IMR-90 (cell line): ENCODE data around the gene NDUFAB1. TPM values are rescaled to one million over a fixed set of nuclear protein-coding genes. Genes with fewer than 3 reads are reported as not detected.

ENCODE experiments used
- ATAC-seq: fragments of 200-7000 bp; cut with Tn5 transposase; 2 replicates; pipeline ENCODE4 v1.9.1; 2020; ENCODE audit warnings: low read depth, mild to moderate bottlenecking, moderate library complexity
- BruUV-seq: library from RNA; stranded (reverse); fragments of 400-500 nt; replicated peaks from 2 replicates; lab custom pipeline; 2021; lab: Mats Ljungman, UMichigan
- CTCF ChIA-PET: fragments of 300-600 bp; formaldehyde crosslinking; extraction: SDS; loops from one replicate; lab custom pipeline; 2021; ENCODE audit warnings: antibody characterized with exemption; lab: Yijun Ruan, JAX
- POLR2A ChIA-PET: fragments of 300-600 bp; sonication (Branson Sonifier 250); formaldehyde crosslinking; loops from one replicate; lab custom pipeline; 2022; ENCODE audit warnings: antibody characterized with exemption; ENCODE audit not compliant: unreplicated experiment; lab: Charles Lee
- DNase-seq: peaks from one replicate; pipeline ENCODE4 v3.0.0; 2013
- H2AFZ ChIP-seq: replicated peaks from 2 replicates; pipeline ENCODE3; 2013; ENCODE audit warnings: low read length, mild to moderate bottlenecking; ENCODE audit not compliant: poor library complexity
- H2AK5ac ChIP-seq: 2 replicates; pipeline ENCODE4 v1.6.1; 2013; ENCODE audit warnings: low read depth, low read length, inconsistent platforms
- H2AK9ac ChIP-seq: replicated peaks from 2 replicates; pipeline ENCODE3; 2013; ENCODE audit warnings: mild to moderate bottlenecking, low read depth, low read length, moderate library complexity; ENCODE audit not compliant: poor library complexity
- H2BK120ac ChIP-seq: 2 replicates; pipeline ENCODE4 v1.6.1; 2013; ENCODE audit warnings: low read depth, low read length, inconsistent platforms
- H2BK15ac ChIP-seq: 3 replicates; pipeline ENCODE4 v1.6.1; 2013; ENCODE audit warnings: low read depth, low read length, inconsistent platforms
- H2BK20ac ChIP-seq: 2 replicates; pipeline ENCODE4 v1.6.1; 2013; ENCODE audit warnings: low read depth, mild to moderate bottlenecking, inconsistent platforms, low read length, moderate library complexity
- H2BK5ac ChIP-seq: 2 replicates; pipeline ENCODE4 v1.6.1; 2013; ENCODE audit warnings: mild to moderate bottlenecking, low read depth, low read length, inconsistent platforms; ENCODE audit not compliant: poor library complexity, severe bottlenecking
- H3K14ac ChIP-seq: replicated peaks from 2 replicates; pipeline ENCODE4 v1.6.1; 2013; ENCODE audit warnings: low read depth, low read length, inconsistent platforms
- H3K18ac ChIP-seq: 2 replicates; pipeline ENCODE4 v1.6.1; 2013; ENCODE audit warnings: low read depth, low read length, control low read depth
- H3K23ac ChIP-seq: 2 replicates; pipeline ENCODE4 v1.6.1; 2013; ENCODE audit warnings: low read depth, low read length, inconsistent platforms
- H3K27ac ChIP-seq: 2 replicates; pipeline ENCODE4 v1.5.1; 2013; ENCODE audit warnings: mild to moderate bottlenecking, control low read depth, low read length; ENCODE audit not compliant: insufficient read depth
- H3K27me3 ChIP-seq: 2 replicates; pipeline ENCODE4 v1.6.1; 2013; ENCODE audit warnings: low read length; ENCODE audit not compliant: control insufficient read depth, insufficient read depth
- H3K36me3 ChIP-seq: 2 replicates; pipeline ENCODE4 v1.6.1; 2013; ENCODE audit warnings: low read length, mixed read lengths; ENCODE audit not compliant: control insufficient read depth, insufficient read depth
- H3K4ac ChIP-seq: 2 replicates; pipeline ENCODE4 v1.6.1; 2013; ENCODE audit warnings: low read depth, low read length, inconsistent platforms
- H3K4me1 ChIP-seq: 2 replicates; pipeline ENCODE4 v1.6.1; 2013; ENCODE audit warnings: low read length, mixed read lengths; ENCODE audit not compliant: control insufficient read depth, insufficient read depth
- H3K4me2 ChIP-seq: 2 replicates; pipeline ENCODE4 v1.6.1; 2013; ENCODE audit warnings: low read depth, mild to moderate bottlenecking, control low read depth, low read length, moderate library complexity
- H3K4me3 ChIP-seq: 2 replicates; pipeline ENCODE4 v1.5.1; 2013; ENCODE audit warnings: low read depth, mild to moderate bottlenecking, control low read depth, low read length, moderate library complexity; ENCODE audit not compliant: insufficient read depth
- H3K56ac ChIP-seq: 2 replicates; pipeline ENCODE4 v1.6.1; 2013; ENCODE audit warnings: low read length, inconsistent platforms; ENCODE audit not compliant: insufficient read depth; ENCODE audit errors: extremely low read depth
- H3K79me1 ChIP-seq, 2 experiments: 2 replicates each; pipeline ENCODE4 v1.6.1; 2013; ENCODE audit warnings: low read length in 2 of 2, inconsistent platforms in 1 of 2, low read depth in 1 of 2
- H3K9ac ChIP-seq: 2 replicates; pipeline ENCODE4 v1.6.1; 2013; ENCODE audit warnings: low read depth, low read length, control low read depth
- H3K9me1 ChIP-seq: 2 replicates; pipeline ENCODE4 v1.6.1; 2013; ENCODE audit warnings: low read length, inconsistent platforms; ENCODE audit not compliant: insufficient read depth
- H3K9me3 ChIP-seq: 2 replicates; pipeline ENCODE4 v1.6.1; 2013; ENCODE audit warnings: low read length; ENCODE audit not compliant: control insufficient read depth, insufficient read depth
- H4K20me1 ChIP-seq: 2 replicates; pipeline ENCODE4 v1.6.1; 2013; ENCODE audit warnings: low read length, inconsistent platforms; ENCODE audit not compliant: insufficient read depth
- H4K5ac ChIP-seq: 2 replicates; pipeline ENCODE4 v1.6.1; 2013; ENCODE audit warnings: mild to moderate bottlenecking, low read depth, low read length, control low read depth
- H4K8ac ChIP-seq, 2 experiments: 2 replicates each; pipeline ENCODE4 v1.6.1; 2013; ENCODE audit warnings: low read depth in 2 of 2, low read length in 2 of 2, control low read depth in 1 of 2, inconsistent platforms in 1 of 2
- H4K91ac ChIP-seq: 2 replicates; pipeline ENCODE4 v1.6.1; 2013; ENCODE audit warnings: low read depth, low read length, inconsistent platforms; ENCODE audit not compliant: insufficient read depth
- BHLHE40 ChIP-seq: fragments of 150-350 bp; IDR thresholded peaks from 2 replicates; pipeline ENCODE4 v1.6.1; 2016; ENCODE audit warnings: mild to moderate bottlenecking, low read depth, low read length
- CEBPB ChIP-seq: IDR thresholded peaks from 2 replicates; pipeline ENCODE4 v1.6.1; 2012; ENCODE audit warnings: low read depth, low read length, improper control_type of control experiment
- CHD1 ChIP-seq: IDR thresholded peaks from 2 replicates; pipeline ENCODE4 v1.6.1; 2012; ENCODE audit warnings: low read depth, low read length, improper control_type of control experiment
- CTCF ChIP-seq: conservative IDR thresholded peaks from 2 replicates; pipeline ENCODE4 v1.5.1; 2012; ENCODE audit warnings: mild to moderate bottlenecking, low read depth, low read length, improper control_type of control experiment
- ELK1 ChIP-seq: fragments of 150-350 bp; IDR thresholded peaks from 2 replicates; pipeline ENCODE4 v1.6.1; 2016; ENCODE audit warnings: low read depth, mild to moderate bottlenecking, low read length, moderate library complexity, borderline replicate concordance
- FOS ChIP-seq: fragments of 150-350 bp; IDR thresholded peaks from 2 replicates; pipeline ENCODE4 v1.6.1; 2016; ENCODE audit warnings: low read depth, low read length
- MAZ ChIP-seq: IDR thresholded peaks from 2 replicates; pipeline ENCODE4 v1.6.1; 2012; ENCODE audit warnings: low read depth, mild to moderate bottlenecking, low read length, improper control_type of control experiment, moderate library complexity, borderline replicate concordance
- MXI1 ChIP-seq: IDR thresholded peaks from 2 replicates; pipeline ENCODE4 v1.6.1; 2012; ENCODE audit warnings: low read depth, mild to moderate bottlenecking, low read length, moderate library complexity, borderline replicate concordance
- POLR2A ChIP-seq: IDR thresholded peaks from 2 replicates; pipeline ENCODE4 v1.6.1; 2012; ENCODE audit warnings: mild to moderate bottlenecking, low read depth, low read length
- RAD21 ChIP-seq: IDR thresholded peaks from 2 replicates; pipeline ENCODE4 v1.6.1; 2012; ENCODE audit warnings: low read length, improper control_type of control experiment
- RCOR1 ChIP-seq: IDR thresholded peaks from 2 replicates; pipeline ENCODE4 v1.6.1; 2012; ENCODE audit warnings: mild to moderate bottlenecking, low read length, improper control_type of control experiment; ENCODE audit not compliant: insufficient replicate concordance
- RFX5 ChIP-seq: IDR thresholded peaks from 2 replicates; pipeline ENCODE4 v1.8.0; 2012; ENCODE audit warnings: low read depth, mild to moderate bottlenecking, low read length, moderate library complexity
- SMC3 ChIP-seq: fragments of 150-350 bp; IDR thresholded peaks from 2 replicates; pipeline ENCODE4 v1.6.1; 2016; ENCODE audit warnings: low read depth, mild to moderate bottlenecking, antibody characterized with exemption, low read length, moderate library complexity
- USF2 ChIP-seq: fragments of 150-350 bp; IDR thresholded peaks from 2 replicates; pipeline ENCODE4 v1.6.1; 2017; ENCODE audit warnings: mild to moderate bottlenecking, antibody characterized with exemption, low read length, low read depth
- WGBS, 2 experiments: methylation state at CpG; one replicate each; pipeline versions ENCODE4 v1.1.5 to v1.1.7; 2013; ENCODE audit warnings: missing lambda C conversion rate in 2 of 2; ENCODE audit not compliant: insufficient read length in 1 of 2; ENCODE audit errors: extremely low coverage in 2 of 2; 5-methylcytosine and 5-hydroxymethylcytosine counted together
- dilution Hi-C: fragments of 300-500 bp; cut with HindIII; formaldehyde crosslinking; loops from one replicate; pipeline ENCODE4 v1.14.3; 2018; ENCODE audit warnings: low sequenced_read_pairs; ENCODE audit not compliant: unreplicated experiment
- in situ Hi-C: fragments of 300-500 bp; cut with MboI; formaldehyde crosslinking; loops from 3 replicates; pipeline ENCODE4 v1.14.3; 2019; ENCODE audit warnings: low sequenced_read_pairs, inconsistent platforms, mixed read lengths
- intact Hi-C: fragments of 100-400 bp; cut with micrococcal nuclease; formaldehyde crosslinking; loops from 2 replicates; pipeline ENCODE4 v1.10.0; 2022
- polyA plus RNA-seq, 3 experiments: library from polyadenylated mRNA; depleted of rRNA; stranded (reverse); fragments of >200 nt; gene quantifications; 2 replicates each; pipeline ENCODE4 v1.2.3, GENCODE V29; 2012; ENCODE audit warnings: low replicate concordance in 1 of 3
- total RNA-seq: library from RNA; depleted of rRNA; stranded (reverse); fragments of >200 nt; gene quantifications from 2 replicates; pipeline ENCODE4 v1.2.3, GENCODE V29; 2012

NDUFAB1 gene
- total and polyA plus RNA-seq, 2 of the 4 experiments (the other 2 are of a cell fraction), result 117 to 146 TPM

- TF ChIP-seq CHD1 (no peak), POLR2A (no peak), RCOR1 (no peak), USF2 (no peak)
These were observed 41.6 kb downstream of the NDUFAB1 start (continued) for GRCh38 chr16:23554536-23554935.

- H2BK15ac ChIP-seq, result no peak overlapping the region
- no peak overlapping the region for H4K5ac ChIP-seq
- peaks cover 9 to 30% of the 10 kb centered on the region in 2 experiments; a peak in 3 of 4 replicates for H3K79me1 ChIP-seq
- H3K36me3 ChIP-seq, result peaks cover 38% of the 10 kb centered on the region
- no peaks in the 10 kb centered on the region for H4K20me1 ChIP-seq
- H3K56ac ChIP-seq, result no peak overlapping the region
- TF ChIP-seq CTCF (no peak), RFX5 (no peak), FOS (no peak), ELK1 (no peak), BHLHE40 (no peak), MAZ (no peak), SMC3 (no peak), MXI1 (no peak), RAD21 (no peak), POLR2A (no peak), CEBPB (no peak)
- H3K9me3 ChIP-seq, result no peaks in the 10 kb centered on the region
- H3K4me2 ChIP-seq, result no peak overlapping the region
- no peak overlapping the region for H3K4ac ChIP-seq
- no peaks in the 10 kb centered on the region for H3K27me3 ChIP-seq
- H3K14ac ChIP-seq, result no peak overlapping the region
- ATAC-seq (no peak), DNase-seq (no peak)
- H2AK9ac ChIP-seq, result no peak overlapping the region
- no peak overlapping the region for H4K8ac ChIP-seq
- dilution Hi-C loops (no loop called here), in situ Hi-C loops (no loop called here), intact Hi-C loops (no loop called here)
- ChIA-PET POLR2A (no interaction called here), CTCF (interaction anchor here (0.6 kb wide), 1 partner anchor 14 kb away, joined by 4 read pairs; no protein-coding TSS in a partner anchor)
- no peak overlapping the region for H2AFZ ChIP-seq
- no peak overlapping the region for H4K91ac ChIP-seq
- H3K23ac ChIP-seq, result no peak overlapping the region
- H3K9ac ChIP-seq, result no peak overlapping the region
- H2BK120ac ChIP-seq, result no peak overlapping the region
- H2AK5ac ChIP-seq, result no peak overlapping the region
- no peak overlapping the region for H3K27ac ChIP-seq
- H3K9me1 ChIP-seq, result no peaks in the 10 kb centered on the region; the same call in none of the 2 replicates
- no peak overlapping the region for H3K18ac ChIP-seq
- no TSS peak for BruUV-seq
- 89% methylated on average over 3 of the region's 6 CpGs; no CpG with 5 or more reads in 1 of the 2 experiments for WGBS, 2 experiments
- no peaks in the 10 kb centered on the region for H3K4me1 ChIP-seq
- H2BK5ac ChIP-seq, result no peak overlapping the region
- no peak overlapping the region for H2BK20ac ChIP-seq
- no peak overlapping the region for H3K4me3 ChIP-seq
These were observed 44.0 kb downstream of the NDUFAB1 start for GRCh38 chr16:23552161-23552560.
